ENCODE measurements around the gene SIPA1L3. TPM values are rescaled to one million over a fixed set of nuclear protein-coding genes. Genes with fewer than 3 reads are reported as not detected.

Gene SIPA1L3
- total RNA-seq, 2 experiments from 2014 or later: 15.5 to 17.7 TPM

DNA sequence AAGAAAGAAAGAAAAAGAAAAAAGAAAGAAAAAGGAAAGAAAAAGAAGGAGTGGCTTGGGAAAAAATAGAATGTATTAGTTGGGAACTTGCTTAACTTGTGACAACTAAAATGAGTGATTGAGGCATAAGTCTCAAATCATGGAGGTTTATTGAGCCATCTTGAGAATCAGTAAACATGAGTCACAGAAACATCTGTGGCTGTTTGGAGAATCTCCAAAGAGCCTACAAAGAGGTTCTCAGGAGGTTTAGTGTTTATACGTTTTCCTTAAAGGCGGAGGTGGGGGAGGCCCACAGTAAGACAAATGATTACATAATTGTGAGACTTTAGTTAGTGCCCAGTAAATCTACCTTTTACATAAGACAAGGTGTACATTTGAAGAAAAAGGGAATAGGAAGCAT is 39.2 kb upstream of the SIPA1L3 start:
- H3K4me1 Mint-ChIP-seq (ENCODE audit: low read depth): no peaks in the 10 kb centered on the region
- Histone ChIP-seq H3K27ac (ENCODE audit: low read depth in 1 of 2, low read length in 2 of 2) (no peak overlapping the region), H3K9me3 (ENCODE audit: control insufficient read depth in 1 of 2, insufficient read depth in 1 of 2, low read length in 2 of 2) (peaks cover 0 to 10% of the 10 kb centered on the region in 2 experiments), H3K27me3 (ENCODE audit: control insufficient read depth in 1 of 2, insufficient read depth in 2 of 2, low read length in 2 of 2) (peaks cover 0 to 2% of the 10 kb centered on the region in 2 experiments), H3K36me3 (ENCODE audit: insufficient read depth, low read length) (no peaks in the 10 kb centered on the region), H3K4me1 (ENCODE audit: insufficient read depth, low read length) (no peaks in the 10 kb centered on the region), H3K4me3 (ENCODE audit: low read length) (no peak overlapping the region)
- TF ChIP-seq, protein P1, sequence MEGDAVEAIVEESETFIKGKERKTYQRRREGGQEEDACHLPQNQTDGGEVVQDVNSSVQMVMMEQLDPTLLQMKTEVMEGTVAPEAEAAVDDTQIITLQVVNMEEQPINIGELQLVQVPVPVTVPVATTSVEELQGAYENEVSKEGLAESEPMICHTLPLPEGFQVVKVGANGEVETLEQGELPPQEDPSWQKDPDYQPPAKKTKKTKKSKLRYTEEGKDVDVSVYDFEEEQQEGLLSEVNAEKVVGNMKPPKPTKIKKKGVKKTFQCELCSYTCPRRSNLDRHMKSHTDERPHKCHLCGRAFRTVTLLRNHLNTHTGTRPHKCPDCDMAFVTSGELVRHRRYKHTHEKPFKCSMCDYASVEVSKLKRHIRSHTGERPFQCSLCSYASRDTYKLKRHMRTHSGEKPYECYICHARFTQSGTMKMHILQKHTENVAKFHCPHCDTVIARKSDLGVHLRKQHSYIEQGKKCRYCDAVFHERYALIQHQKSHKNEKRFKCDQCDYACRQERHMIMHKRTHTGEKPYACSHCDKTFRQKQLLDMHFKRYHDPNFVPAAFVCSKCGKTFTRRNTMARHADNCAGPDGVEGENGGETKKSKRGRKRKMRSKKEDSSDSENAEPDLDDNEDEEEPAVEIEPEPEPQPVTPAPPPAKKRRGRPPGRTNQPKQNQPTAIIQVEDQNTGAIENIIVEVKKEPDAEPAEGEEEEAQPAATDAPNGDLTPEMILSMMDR (IDR thresholded peaks at IDR 0.05): no peak
- no peaks in the 10 kb centered on the region for H3K9me3 Mint-ChIP-seq
- H3K36me3 Mint-ChIP-seq (ENCODE audit: low read depth): no peaks in the 10 kb centered on the region
- no peak for ATAC-seq (ENCODE audit: poor library complexity)
- CTCF ChIA-PET: no interaction called here
- peaks cover 35% of the 10 kb centered on the region for H3K27me3 Mint-ChIP-seq
- no peak for DNase-seq
- H3K27ac Mint-ChIP-seq: no peak overlapping the region
- no peak overlapping the region for H3K4me3 Mint-ChIP-seq
- intact Hi-C loops (cut with DNase I, micrococcal nuclease): no loop called here
- POLR2A ChIA-PET: no interaction called here

DNA sequence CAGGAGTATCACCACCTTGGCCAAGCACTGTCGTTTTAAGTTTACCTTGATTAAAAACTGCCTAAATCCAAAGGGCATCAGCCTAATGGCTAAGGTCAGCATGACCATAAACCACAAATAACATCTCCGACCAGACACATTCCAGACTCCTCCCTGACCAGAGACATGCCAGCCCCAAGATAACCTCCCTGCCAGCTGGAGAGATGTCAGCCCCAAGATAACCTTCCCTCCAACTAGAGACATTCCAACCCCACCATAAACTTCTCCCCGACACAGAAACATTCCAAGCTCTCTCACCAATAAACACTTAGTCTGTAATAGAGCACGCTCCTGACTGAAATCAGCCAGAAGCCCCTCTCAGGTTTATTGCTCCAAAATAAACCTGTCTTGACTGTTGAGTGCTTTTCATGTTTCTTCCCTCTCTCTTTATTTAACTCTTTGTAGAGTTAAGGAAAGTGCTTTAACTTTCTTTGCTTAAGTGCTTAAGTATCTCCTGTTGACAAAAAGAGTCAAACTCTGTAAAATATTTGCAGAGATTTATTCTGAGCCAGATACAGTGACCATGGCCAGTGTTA is 37.2 kb upstream of the SIPA1L3 start:
- ChIA-PET POLR2A (no interaction called here), CTCF (no interaction called here)
- H3K4me1 ChIP-seq (ENCODE audit: insufficient read depth, low read length): no peaks in the 10 kb centered on the region
- intact Hi-C loops (cut with DNase I, micrococcal nuclease): no loop called here
- H3K4me3 ChIP-seq (ENCODE audit: low read length): no peak overlapping the region
- TF ChIP-seq, protein P1 (IDR thresholded peaks at IDR 0.05): no peak
- H3K27me3 Mint-ChIP-seq: peaks cover 42% of the 10 kb centered on the region
- H3K27ac Mint-ChIP-seq: no peak overlapping the region
- H3K27me3 ChIP-seq (ENCODE audit: control insufficient read depth in 1 of 2, insufficient read depth in 2 of 2, low read length in 2 of 2): peaks cover 0 to 2% of the 10 kb centered on the region in 2 experiments
- H3K27ac ChIP-seq (ENCODE audit: low read depth in 1 of 2, low read length in 2 of 2): no peak overlapping the region
- no peaks in the 10 kb centered on the region for H3K4me1 Mint-ChIP-seq (ENCODE audit: low read depth)
- H3K36me3 Mint-ChIP-seq (ENCODE audit: low read depth): no peaks in the 10 kb centered on the region
- ATAC-seq (ENCODE audit: poor library complexity) (no peak), DNase-seq (no peak)
- no peaks in the 10 kb centered on the region for H3K36me3 ChIP-seq (ENCODE audit: insufficient read depth, low read length)
- peaks cover 0 to 10% of the 10 kb centered on the region in 2 experiments for H3K9me3 ChIP-seq (ENCODE audit: control insufficient read depth in 1 of 2, insufficient read depth in 1 of 2, low read length in 2 of 2)
- H3K9me3 Mint-ChIP-seq: no peaks in the 10 kb centered on the region
- no peak overlapping the region for H3K4me3 Mint-ChIP-seq

DNA sequence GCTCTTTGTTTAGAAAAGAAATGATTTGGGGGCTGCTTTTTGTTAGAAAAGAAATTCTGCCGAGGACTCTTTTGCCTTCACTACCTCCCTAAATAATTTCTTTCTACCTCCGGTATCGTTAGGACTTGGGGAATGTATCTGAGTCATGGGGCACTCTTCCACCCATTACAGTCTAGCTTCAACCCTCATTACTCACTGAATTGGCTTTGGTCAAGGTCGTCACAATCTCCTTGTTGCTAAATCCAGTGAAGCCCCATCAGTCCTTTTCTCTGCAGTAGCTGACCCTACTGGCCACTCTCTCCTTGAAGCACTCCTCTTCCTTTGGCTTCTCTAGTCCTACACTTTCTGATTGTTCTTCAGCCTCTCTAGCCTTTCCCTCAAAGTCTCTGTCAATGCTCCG is 34.6 kb upstream of the SIPA1L3 start:
- Mint-ChIP-seq H3K27ac (no peak overlapping the region), H3K4me3 (no peak overlapping the region)

More for the DNA sequence above, 34.6 kb upstream of the SIPA1L3 start:
- Histone ChIP-seq H3K27ac (ENCODE audit: low read depth in 1 of 2, low read length in 2 of 2) (no peak overlapping the region), H3K4me1 (ENCODE audit: insufficient read depth, low read length) (no peaks in the 10 kb centered on the region), H3K9me3 (ENCODE audit: control insufficient read depth in 1 of 2, insufficient read depth in 1 of 2, low read length in 2 of 2) (peaks cover 0 to 6% of the 10 kb centered on the region in 2 experiments), H3K27me3 (ENCODE audit: control insufficient read depth in 1 of 2, insufficient read depth in 2 of 2, low read length in 2 of 2) (no peaks in the 10 kb centered on the region), H3K36me3 (ENCODE audit: insufficient read depth, low read length) (no peaks in the 10 kb centered on the region), H3K4me3 (ENCODE audit: low read length) (no peak overlapping the region)
- no peaks in the 10 kb centered on the region for H3K4me1 Mint-ChIP-seq (ENCODE audit: low read depth)
- ATAC-seq (ENCODE audit: poor library complexity): no peak
- intact Hi-C loops (cut with DNase I, micrococcal nuclease): no loop called here
- DNase-seq: no peak
- H3K27me3 Mint-ChIP-seq: peaks cover 38% of the 10 kb centered on the region
- CTCF ChIA-PET: no interaction called here
- POLR2A ChIA-PET: no interaction called here
- no peaks in the 10 kb centered on the region for H3K9me3 Mint-ChIP-seq
- no peaks in the 10 kb centered on the region for H3K36me3 Mint-ChIP-seq (ENCODE audit: low read depth)
- TF ChIP-seq, protein P1 (IDR thresholded peaks at IDR 0.05): no peak
